GM12864 (cell line): ENCODE measurements around the gene POGZ.

ENCODE experiments used
- DNase-seq: peaks from one replicate; pipeline ENCODE4 v3.0.0-alpha.2; 2011; ENCODE audit warnings: low read depth
- H3K4me3 ChIP-seq: 2 replicates; pipeline ENCODE4 v1.5.1; 2011; ENCODE audit warnings: mild to moderate bottlenecking, low read depth, low read length, control low read depth
- CTCF ChIP-seq: IDR thresholded peaks from 2 replicates; pipeline ENCODE4 v1.5.1; 2011; ENCODE audit warnings: low read depth, mild to moderate bottlenecking, moderate library complexity, low read length, control low read depth, inconsistent platforms; ENCODE audit errors: missing control alignments

POGZ gene

GRCh38 chr1:151458802-151459330, 428 bp downstream of the POGZ start:
- no peak for DNase-seq
- H3K4me3 ChIP-seq, result peak overlapping the region; percentile 66
- TF ChIP-seq CTCF, result no peak

- peak overlapping the region; percentile 82 for H3K4me3 ChIP-seq
- TF ChIP-seq CTCF, result no peak
- no peak for DNase-seq
These were observed 1.1 kb downstream of the POGZ start for GRCh38 chr1:151457911-151458801.

GRCh38 chr1:151455966-151456365, 3.3 kb downstream of the POGZ start:
- no peak for DNase-seq
- no peak overlapping the region for H3K4me3 ChIP-seq
- TF ChIP-seq CTCF, result no peak

GRCh38 chr1:151455231-151455630, 4.1 kb downstream of the POGZ start:
- no peak for TF ChIP-seq CTCF
- no peak for DNase-seq
- H3K4me3 ChIP-seq, result no peak overlapping the region

- no peak for TF ChIP-seq CTCF
- H3K4me3 ChIP-seq, result no peak overlapping the region
- no peak for DNase-seq
These were observed 11.6 kb downstream of the POGZ start for GRCh38 chr1:151447696-151448095.

GRCh38 chr1:151444783-151445177, 14.5 kb downstream of the POGZ start:
- H3K4me3 ChIP-seq, result no peak overlapping the region; the same call in 1 of the 2 replicates
- no peak for TF ChIP-seq CTCF
- DNase-seq, result no peak
